Measurements from ENCODE around the gene RABGAP1L.
"Not testable (repeated sequence)": the region's sequence is repeated elsewhere in the genome, so short reads cannot be mapped to it uniquely, and the experiment has no call there.

RABGAP1L gene

DNA sequence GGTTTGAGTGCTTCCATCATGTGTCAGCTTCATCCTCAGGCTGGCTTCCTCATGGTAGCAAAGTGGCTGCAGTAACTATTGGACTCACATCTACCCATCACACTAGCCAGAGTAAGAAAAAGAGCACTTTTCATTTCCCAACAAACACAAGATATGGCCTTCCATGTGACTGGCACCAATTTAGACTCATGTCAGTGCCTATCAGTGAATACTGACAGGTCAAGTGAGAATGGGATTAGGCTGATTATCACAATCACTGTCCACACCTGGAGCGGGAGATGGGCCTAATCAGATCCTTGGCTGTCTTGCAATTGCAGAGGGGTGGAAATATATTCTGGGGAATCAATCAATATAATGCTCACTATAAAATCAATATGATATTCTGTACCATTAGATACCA is 2.9 kb upstream of the RABGAP1L start:
- DNase-seq, result no peak

GRCh38 chr1:174157157-174157806 is 2.0 kb upstream of the RABGAP1L start:
- peak; percentile 55 for DNase-seq

DNA sequence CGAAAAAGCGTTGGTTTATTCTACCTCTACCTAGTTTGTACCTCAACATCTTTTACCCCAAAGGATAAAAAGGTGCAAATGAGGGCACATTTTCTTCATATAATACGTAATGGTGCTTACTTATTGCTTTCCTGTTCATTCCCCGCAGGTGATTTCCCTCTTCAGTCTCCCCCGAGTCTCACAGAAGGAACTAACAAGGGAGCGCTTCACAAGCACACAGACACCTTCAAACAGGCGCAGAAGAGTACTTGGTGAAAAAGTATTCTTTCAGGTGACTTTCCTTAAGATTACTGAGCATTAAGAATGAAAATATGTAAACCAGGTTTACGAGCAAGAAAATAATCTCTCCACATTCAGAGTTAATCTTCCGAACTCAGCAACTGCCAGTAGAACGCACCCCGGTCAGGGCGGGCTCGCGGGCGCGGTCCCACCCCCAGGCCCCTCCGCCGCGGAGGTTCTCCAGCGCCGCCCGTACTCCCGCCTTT is 511 bp upstream of the RABGAP1L start:
- DNase-seq, result peak; percentile 57

DNA sequence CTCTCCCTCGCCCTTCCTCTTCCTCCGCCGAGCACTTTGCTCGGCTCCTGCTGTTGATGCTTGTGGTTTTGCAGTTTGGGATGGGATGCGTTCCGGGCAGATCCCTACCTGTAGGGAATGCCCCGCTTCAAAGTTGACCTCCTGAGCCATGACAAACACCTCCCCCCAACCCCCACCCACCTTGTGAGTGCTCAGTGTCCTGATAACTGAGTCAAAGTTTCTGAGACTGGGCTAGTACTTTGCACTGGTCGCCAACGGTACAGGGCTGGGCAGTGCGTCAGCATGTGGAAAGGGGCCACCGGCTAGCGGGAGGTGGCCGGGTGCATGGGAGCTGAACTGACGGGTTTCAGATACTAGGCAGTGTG is 771 bp downstream of the RABGAP1L start:
- DNase-seq, result no peak

GRCh38 chr1:174160603-174161002 is 1.3 kb downstream of the RABGAP1L start:
- DNase-seq, result no peak

DNA sequence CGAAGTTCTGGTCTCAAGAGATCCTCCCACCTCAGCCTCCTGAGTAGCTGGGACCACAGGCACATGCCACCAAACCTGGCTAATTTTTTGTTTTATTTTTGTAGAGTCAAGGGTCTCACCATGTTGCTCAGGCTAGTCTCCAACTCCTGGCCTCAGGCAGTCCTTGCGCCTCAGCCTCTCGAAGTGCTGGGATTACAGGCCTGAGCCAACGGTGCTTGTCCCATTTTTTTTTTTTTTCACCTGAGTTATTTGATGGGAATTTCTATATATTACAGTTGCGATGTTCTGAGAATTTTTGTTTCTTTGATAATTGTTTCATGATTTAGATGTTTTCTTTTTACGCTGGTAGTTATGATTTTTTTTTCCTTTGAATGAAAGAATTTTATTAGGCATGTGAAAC is 2.5 kb downstream of the RABGAP1L start:
- no peak for DNase-seq

GRCh38 chr1:174164826-174165225 is 5.5 kb downstream of the RABGAP1L start:
- no peak for DNase-seq

DNA sequence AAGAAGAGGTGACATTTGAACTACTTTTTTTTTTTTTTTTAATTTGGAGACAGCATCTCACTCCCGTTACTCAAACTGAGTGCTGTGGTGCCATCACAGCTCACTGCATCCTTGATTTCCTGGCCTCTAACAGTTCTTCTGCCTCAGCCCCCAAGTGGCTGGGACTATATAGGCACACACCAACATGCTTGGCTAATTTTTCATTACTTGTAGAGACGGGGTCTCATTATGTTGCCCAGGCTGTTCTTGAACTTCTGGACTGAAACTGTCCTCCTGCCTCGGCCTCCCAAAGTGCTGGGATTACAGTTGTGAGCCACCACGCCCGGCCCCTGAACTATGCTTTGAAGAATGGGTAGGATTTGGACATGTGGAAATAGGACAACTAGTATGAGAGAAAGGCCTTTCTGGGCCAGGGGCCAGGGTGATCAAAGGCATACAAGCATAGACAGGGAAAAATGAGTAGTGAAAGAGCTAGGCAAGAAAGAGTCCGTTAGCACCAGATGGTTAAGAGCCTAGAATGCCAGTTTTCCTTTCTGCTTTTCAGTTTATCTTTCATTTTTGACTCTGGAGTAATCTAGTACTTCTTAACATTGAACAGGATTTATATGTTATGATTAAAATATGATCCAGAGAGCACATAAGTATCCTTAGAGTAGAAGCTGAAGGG is 6.3 kb downstream of the RABGAP1L start:
- no peak for DNase-seq

DNA sequence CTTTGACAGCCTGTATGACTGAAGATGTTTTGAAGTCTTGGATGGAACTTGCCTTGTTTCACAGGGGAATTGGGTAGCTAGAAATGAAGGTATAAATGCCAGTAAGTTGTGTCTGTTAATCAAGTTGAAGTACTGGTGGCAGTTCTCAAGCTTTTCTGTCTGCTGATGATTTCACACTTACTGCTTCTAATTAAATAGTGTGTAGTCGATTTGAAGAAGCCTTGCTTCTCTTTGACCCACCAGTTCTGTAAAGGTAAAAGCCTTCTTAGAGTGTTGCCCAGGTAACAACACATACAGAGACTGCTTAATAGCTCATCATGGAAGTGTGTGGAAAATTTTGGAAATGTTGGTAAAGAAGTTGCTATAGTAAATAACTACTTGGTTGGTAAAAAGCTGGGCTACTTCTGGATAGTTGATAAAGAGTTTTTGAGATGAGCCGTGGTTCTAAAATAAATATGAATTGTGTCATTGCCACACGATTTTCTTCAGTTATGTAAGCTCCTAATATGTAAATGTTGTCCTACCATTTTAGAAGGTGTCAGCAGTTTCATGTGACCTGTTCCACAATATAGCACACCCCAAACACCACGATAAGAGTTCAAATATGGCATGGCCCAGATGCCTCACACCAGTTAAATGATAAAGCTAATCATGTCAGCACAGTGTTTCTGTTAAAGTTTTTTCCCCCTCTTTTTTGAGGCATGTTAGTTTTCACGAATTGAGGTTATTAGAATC is 7.4 kb downstream of the RABGAP1L start:
- no peak for DNase-seq

GRCh38 chr1:174167265-174167803 is 8.0 kb downstream of the RABGAP1L start:
- no peak for DNase-seq

DNA sequence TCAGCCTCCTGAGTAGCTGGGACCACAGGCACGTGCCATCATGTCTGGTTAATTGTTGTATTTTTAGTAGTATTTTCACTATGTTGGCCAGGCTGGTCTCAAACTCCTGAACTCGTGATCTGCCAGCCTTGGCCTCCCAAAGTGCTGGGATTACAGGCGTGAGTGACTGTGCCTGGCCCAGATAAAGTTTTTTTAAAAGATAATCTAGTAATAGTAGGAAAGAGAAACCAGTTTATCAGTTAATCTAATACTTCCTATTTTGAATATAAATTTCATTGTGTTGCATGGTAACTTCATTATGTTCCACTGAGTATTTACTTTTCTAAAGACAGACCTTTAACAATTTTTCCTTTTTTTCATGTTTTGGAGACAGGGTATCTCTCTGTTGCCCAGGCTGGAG is 10.0 kb downstream of the RABGAP1L start:
- no peak for DNase-seq

- no peak for DNase-seq
Measured at GRCh38 chr1:174171073-174171472, 11.8 kb downstream of the RABGAP1L start.

- no peak for DNase-seq
Measured at GRCh38 chr1:174174461-174175329, 15.4 kb downstream of the RABGAP1L start.

GRCh38 chr1:174178459-174178858 is 19.1 kb downstream of the RABGAP1L start:
- DNase-seq, result not testable (repeated sequence)

GRCh38 chr1:174189428-174190062 is 30.2 kb downstream of the RABGAP1L start:
- DNase-seq, result no peak

GRCh38 chr1:174190691-174191199 is 31.4 kb downstream of the RABGAP1L start:
- DNase-seq, result no peak

GRCh38 chr1:174191349-174191862 is 32.1 kb downstream of the RABGAP1L start:
- DNase-seq, result peak; percentile 14

GRCh38 chr1:174194461-174194860 is 35.1 kb downstream of the RABGAP1L start:
- DNase-seq, result no peak

DNA sequence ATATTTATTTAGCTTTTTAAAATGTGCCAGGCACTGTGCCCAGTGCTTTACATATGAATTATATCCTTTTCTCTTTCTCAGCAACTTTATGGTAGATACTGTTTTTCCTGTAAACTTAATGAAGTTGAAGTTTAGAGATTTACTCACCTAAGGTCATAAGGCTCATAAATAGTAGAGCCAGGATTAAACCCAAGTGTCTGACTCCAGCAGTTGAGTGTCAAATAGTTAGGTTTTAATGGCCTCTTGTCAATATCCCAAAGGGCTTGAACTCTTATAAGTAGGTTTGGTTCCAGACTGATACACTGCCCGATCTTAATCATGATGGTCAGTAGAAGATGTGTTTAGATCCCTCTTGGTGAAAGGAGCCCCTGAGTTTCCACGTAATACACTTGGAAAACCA is 37.8 kb downstream of the RABGAP1L start:
- no peak for DNase-seq

- no peak for DNase-seq
Measured at GRCh38 chr1:174197547-174197946, 38.2 kb downstream of the RABGAP1L start.

GRCh38 chr1:174198202-174198601 is 38.9 kb downstream of the RABGAP1L start:
- DNase-seq, result no peak

- DNase-seq, result peak; percentile 6
Measured at GRCh38 chr1:174200746-174201145, 41.4 kb downstream of the RABGAP1L start.

All from CD4-positive, alpha-beta T cell treated with Interleukin-4 for 4 hours (primary cell).